ENCODE results near the gene HRG. TPM values are rescaled to one million over a fixed set of nuclear protein-coding genes. Genes with fewer than 3 reads are reported as not detected.

HRG gene
- total RNA-seq, 2 experiments from 2014 or later = not detected

- Histone ChIP-seq H3K36me3 (ENCODE audit: insufficient read depth, low read length) (no peaks in the 10 kb centered on the region), H3K79me2 (ENCODE audit: insufficient read depth, low read depth, low read length) (no peaks in the 10 kb centered on the region), H2AFZ (ENCODE audit: low read length) (no peak overlapping the region), H3K4me3 (ENCODE audit: low read depth, low read length, poor library complexity, severe bottlenecking) (no peak overlapping the region), H3K27ac (ENCODE audit: low read depth, low read length, poor library complexity, severe bottlenecking) (no peak overlapping the region), H3K4me1 (ENCODE audit: insufficient read depth, low read length, poor library complexity, severe bottlenecking) (peaks cover 5% of the 10 kb centered on the region), H4K20me1 (ENCODE audit: insufficient read depth, low read length) (no peaks in the 10 kb centered on the region), H3K9me3 (ENCODE audit: low read length) (no peaks in the 10 kb centered on the region), H3K9me2 (ENCODE audit: insufficient read depth, low read length) (no peaks in the 10 kb centered on the region), H3K4me2 (ENCODE audit: low read length) (no peak overlapping the region)
- TF ChIP-seq CTCF (conservative IDR thresholded peaks at IDR 0.05; ENCODE audit: low read length) (no peak), EZH2phosphoT487 (IDR thresholded peaks at IDR 0.05; ENCODE audit: borderline replicate concordance, low read depth, low read length) (no peak)
- BruUV-seq (replicated peaks) = no TSS peak
- POLR2A ChIA-PET = interaction anchor here (0.8 kb wide), 1 partner anchor 16 kb away, joined by 3 read pairs; no protein-coding TSS in a partner anchor
- CTCF ChIA-PET (ENCODE audit: unreplicated experiment) = no interaction called here
- intact Hi-C loops (cut with micrococcal nuclease; ENCODE audit: unreplicated experiment) = no loop called here
- no peak for DNase-seq (ENCODE audit: low spot score)
Observed at GRCh38 chr3:186625600-186626042, 40.2 kb upstream of the HRG start.

- CTCF ChIA-PET (ENCODE audit: unreplicated experiment) = interaction anchor here (0.6 kb wide), 1 partner anchor 513 kb away, joined by 3 read pairs; no protein-coding TSS in a partner anchor
- Histone ChIP-seq H3K79me2 (ENCODE audit: insufficient read depth, low read depth, low read length) (no peaks in the 10 kb centered on the region), H3K4me2 (ENCODE audit: low read length) (no peak overlapping the region), H4K20me1 (ENCODE audit: insufficient read depth, low read length) (no peaks in the 10 kb centered on the region), H3K4me3 (ENCODE audit: low read depth, low read length, poor library complexity, severe bottlenecking) (no peak overlapping the region), H3K27ac (ENCODE audit: low read depth, low read length, poor library complexity, severe bottlenecking) (no peak overlapping the region), H2AFZ (ENCODE audit: low read length) (no peak overlapping the region), H3K4me1 (ENCODE audit: insufficient read depth, low read length, poor library complexity, severe bottlenecking) (peaks cover 5% of the 10 kb centered on the region), H3K36me3 (ENCODE audit: insufficient read depth, low read length) (no peaks in the 10 kb centered on the region), H3K9me3 (ENCODE audit: low read length) (no peaks in the 10 kb centered on the region), H3K9me2 (ENCODE audit: insufficient read depth, low read length) (no peaks in the 10 kb centered on the region)
- no peak for DNase-seq (ENCODE audit: low spot score)
- TF ChIP-seq CTCF (conservative IDR thresholded peaks at IDR 0.05; ENCODE audit: low read length) (no peak), EZH2phosphoT487 (IDR thresholded peaks at IDR 0.05; ENCODE audit: borderline replicate concordance, low read depth, low read length) (no peak)
- POLR2A ChIA-PET = interaction anchor here (0.8 kb wide), 1 partner anchor 15 kb away, joined by 3 read pairs; no protein-coding TSS in a partner anchor
- no TSS peak for BruUV-seq (replicated peaks)
- intact Hi-C loops (cut with micrococcal nuclease; ENCODE audit: unreplicated experiment) = no loop called here
Observed at GRCh38 chr3:186626254-186626847, 39.5 kb upstream of the HRG start.

GRCh38 chr3:186627852-186628414 is 37.9 kb upstream of the HRG start:
- H3K36me3 ChIP-seq (ENCODE audit: insufficient read depth, low read length) = no peaks in the 10 kb centered on the region
- H4K20me1 ChIP-seq (ENCODE audit: insufficient read depth, low read length) = no peaks in the 10 kb centered on the region
- no peak overlapping the region for H3K4me2 ChIP-seq (ENCODE audit: low read length)
- H3K4me1 ChIP-seq (ENCODE audit: insufficient read depth, low read length, poor library complexity, severe bottlenecking) = peaks cover 5% of the 10 kb centered on the region
- H3K79me2 ChIP-seq (ENCODE audit: insufficient read depth, low read depth, low read length) = no peaks in the 10 kb centered on the region
- TF ChIP-seq EZH2phosphoT487 (IDR thresholded peaks at IDR 0.05; ENCODE audit: borderline replicate concordance, low read depth, low read length) = no peak
- TF ChIP-seq CTCF (conservative IDR thresholded peaks at IDR 0.05; ENCODE audit: low read length) = no peak
- DNase-seq (ENCODE audit: low spot score) = no peak
- H3K27ac ChIP-seq (ENCODE audit: low read depth, low read length, poor library complexity, severe bottlenecking) = no peak overlapping the region
- no peaks in the 10 kb centered on the region for H3K9me3 ChIP-seq (ENCODE audit: low read length)
- no peak overlapping the region for H3K4me3 ChIP-seq (ENCODE audit: low read depth, low read length, poor library complexity, severe bottlenecking)
- no peaks in the 10 kb centered on the region for H3K9me2 ChIP-seq (ENCODE audit: insufficient read depth, low read length)
- POLR2A ChIA-PET = no interaction called here
- BruUV-seq (replicated peaks) = no TSS peak
- intact Hi-C loops (cut with micrococcal nuclease; ENCODE audit: unreplicated experiment) = no loop called here
- H2AFZ ChIP-seq (ENCODE audit: low read length) = no peak overlapping the region
- CTCF ChIA-PET (ENCODE audit: unreplicated experiment) = no interaction called here

All from OCI-LY7 (cell line).